Measurements from ENCODE around the gene PCSK4.

DNA sequence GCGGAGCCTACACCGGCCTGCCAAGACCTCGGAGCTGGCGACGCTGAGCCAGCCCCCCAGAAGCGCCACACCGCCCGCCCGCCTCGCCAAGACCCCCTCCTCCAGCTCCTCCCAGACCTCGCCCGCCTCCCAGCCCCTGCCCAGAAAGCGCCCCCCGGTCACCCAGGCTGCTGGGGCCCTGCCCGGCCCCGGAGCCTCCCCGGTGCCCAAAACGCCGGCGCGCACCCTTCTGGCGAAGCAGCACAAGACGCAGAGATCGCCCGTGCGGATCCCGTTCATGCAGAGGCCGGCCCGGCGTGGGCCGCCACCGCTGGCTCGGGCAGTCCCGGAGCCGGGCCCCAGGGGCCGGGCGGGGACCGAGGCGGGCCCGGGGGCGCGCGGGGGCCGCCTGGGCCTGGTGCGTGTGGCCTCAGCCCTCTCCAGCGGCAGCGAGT is 21.3 kb downstream of the PCSK4 start:
- TF ChIP-seq, protein P1, sequence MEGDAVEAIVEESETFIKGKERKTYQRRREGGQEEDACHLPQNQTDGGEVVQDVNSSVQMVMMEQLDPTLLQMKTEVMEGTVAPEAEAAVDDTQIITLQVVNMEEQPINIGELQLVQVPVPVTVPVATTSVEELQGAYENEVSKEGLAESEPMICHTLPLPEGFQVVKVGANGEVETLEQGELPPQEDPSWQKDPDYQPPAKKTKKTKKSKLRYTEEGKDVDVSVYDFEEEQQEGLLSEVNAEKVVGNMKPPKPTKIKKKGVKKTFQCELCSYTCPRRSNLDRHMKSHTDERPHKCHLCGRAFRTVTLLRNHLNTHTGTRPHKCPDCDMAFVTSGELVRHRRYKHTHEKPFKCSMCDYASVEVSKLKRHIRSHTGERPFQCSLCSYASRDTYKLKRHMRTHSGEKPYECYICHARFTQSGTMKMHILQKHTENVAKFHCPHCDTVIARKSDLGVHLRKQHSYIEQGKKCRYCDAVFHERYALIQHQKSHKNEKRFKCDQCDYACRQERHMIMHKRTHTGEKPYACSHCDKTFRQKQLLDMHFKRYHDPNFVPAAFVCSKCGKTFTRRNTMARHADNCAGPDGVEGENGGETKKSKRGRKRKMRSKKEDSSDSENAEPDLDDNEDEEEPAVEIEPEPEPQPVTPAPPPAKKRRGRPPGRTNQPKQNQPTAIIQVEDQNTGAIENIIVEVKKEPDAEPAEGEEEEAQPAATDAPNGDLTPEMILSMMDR (IDR thresholded peaks at IDR 0.05 in 2 of 3, conservative IDR thresholded peaks at IDR 0.05 in 1 of 3; ENCODE audit: control insufficient read depth in 2 of 3, extremely low read depth in 1 of 3, insufficient read depth in 1 of 3, low read depth in 3 of 3, low read length in 3 of 3): no peak
- no peak for TF ChIP-seq POLR2AphosphoS5 (IDR thresholded peaks at IDR 0.05; ENCODE audit: low read length)
- TF ChIP-seq SREBF1 (IDR thresholded peaks at IDR 0.05; ENCODE audit: low read length): no peak
- TF ChIP-seq, protein P2, sequence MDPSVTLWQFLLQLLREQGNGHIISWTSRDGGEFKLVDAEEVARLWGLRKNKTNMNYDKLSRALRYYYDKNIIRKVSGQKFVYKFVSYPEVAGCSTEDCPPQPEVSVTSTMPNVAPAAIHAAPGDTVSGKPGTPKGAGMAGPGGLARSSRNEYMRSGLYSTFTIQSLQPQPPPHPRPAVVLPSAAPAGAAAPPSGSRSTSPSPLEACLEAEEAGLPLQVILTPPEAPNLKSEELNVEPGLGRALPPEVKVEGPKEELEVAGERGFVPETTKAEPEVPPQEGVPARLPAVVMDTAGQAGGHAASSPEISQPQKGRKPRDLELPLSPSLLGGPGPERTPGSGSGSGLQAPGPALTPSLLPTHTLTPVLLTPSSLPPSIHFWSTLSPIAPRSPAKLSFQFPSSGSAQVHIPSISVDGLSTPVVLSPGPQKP (IDR thresholded peaks at IDR 0.05; ENCODE audit: low read depth, low read length): no peak
- no peak; the same call in 1 of the 2 replicates for TF ChIP-seq POLR2A (IDR thresholded peaks at IDR 0.05; ENCODE audit: low read depth, low read length)
- no peak for TF ChIP-seq BRCA1 (IDR thresholded peaks at IDR 0.05; ENCODE audit: low read depth, low read length)

All from GM12878 (cell line).